ENCODE results near the gene ERAS. TPM values are rescaled to one million over a fixed set of nuclear protein-coding genes. Genes with fewer than 3 reads are reported as not detected.

The ERAS gene
- total and polyA plus RNA-seq, 3 experiments from 2014 or later: 0.18 TPM; not detected in 2

- Mint-ChIP-seq H3K27me3 (peaks cover 0 to 3% of the 10 kb centered on the region in 2 donors), H3K4me3 (peak overlapping the region; percentile 91 to 98 (median 95)), H3K36me3 (peaks cover 0 to 35% (median 0%) of the 10 kb centered on the region in 3 donors), H3K4me1 (peaks cover 13 to 23% (median 15%) of the 10 kb centered on the region in 3 donors), H3K27ac (peak overlapping the region; percentile 92 to 100 (median 98)), H3K9me3 (no peaks in the 10 kb centered on the region)
- Histone ChIP-seq H3K9me3 (ENCODE audit: low read length) (no peaks in the 10 kb centered on the region), H3K27me3 (ENCODE audit: insufficient read depth, low read length, poor library complexity, severe bottlenecking) (no peaks in the 10 kb centered on the region), H3K36me3 (ENCODE audit: insufficient read depth, low read length) (no peaks in the 10 kb centered on the region), H3K4me1 (ENCODE audit: insufficient read depth, low read length) (peaks cover 5% of the 10 kb centered on the region), H3K27ac (ENCODE audit: low read depth, low read length) (peak overlapping the region; percentile 94), H3K4me3 (ENCODE audit: low read length) (peak overlapping the region; percentile 74)
- ChIA-PET CTCF (interaction anchor here (0.9 to 1.8 kb wide), 3 partner anchors 65 to 154 kb away, joined by 3 to 6 read pairs (median 5); partner anchors contain the start of genes PQBP1 and TIMM17B), POLR2A (interaction anchor here (0.6 to 1.9 kb wide), 10 partner anchors 19 to 1117 kb away, joined by 3 to 9 read pairs (median 4); partner anchors contain the start of genes GRIPAP1, PQBP1, SUV39H1 and TIMM17B)
- DNase-seq: peak in 2 of 5 donors; percentile 31 to 62
Measured at GRCh38 chrX:48802089-48802904, 24.0 kb upstream of the ERAS start.

- H3K27ac ChIP-seq (ENCODE audit: low read depth, low read length): peak overlapping the region; percentile 94
- H3K27me3 ChIP-seq (ENCODE audit: insufficient read depth, low read length, poor library complexity, severe bottlenecking): no peaks in the 10 kb centered on the region
- CTCF ChIA-PET: no interaction called here
- POLR2A ChIA-PET: interaction anchor here (0.6 kb wide), 1 partner anchor 18 kb away, joined by 4 read pairs; no protein-coding TSS in a partner anchor
- peak overlapping the region; percentile 74 for H3K4me3 ChIP-seq (ENCODE audit: low read length)
- Mint-ChIP-seq H3K9me3 (no peaks in the 10 kb centered on the region), H3K27ac (peak overlapping the region in 6 of 8 donors; percentile 63 to 100 (median 99)), H3K36me3 (peaks cover 0 to 35% (median 0%) of the 10 kb centered on the region in 3 donors), H3K4me1 (peaks cover 13 to 23% (median 15%) of the 10 kb centered on the region in 3 donors), H3K4me3 (peak overlapping the region; percentile 45 to 97 (median 94)), H3K27me3 (peaks cover 0 to 3% of the 10 kb centered on the region in 2 donors)
- no peaks in the 10 kb centered on the region for H3K9me3 ChIP-seq (ENCODE audit: low read length)
- DNase-seq: no peak
- peaks cover 5% of the 10 kb centered on the region for H3K4me1 ChIP-seq (ENCODE audit: insufficient read depth, low read length)
- no peaks in the 10 kb centered on the region for H3K36me3 ChIP-seq (ENCODE audit: insufficient read depth, low read length)
Measured at GRCh38 chrX:48802905-48803200, 23.5 kb upstream of the ERAS start.

DNA sequence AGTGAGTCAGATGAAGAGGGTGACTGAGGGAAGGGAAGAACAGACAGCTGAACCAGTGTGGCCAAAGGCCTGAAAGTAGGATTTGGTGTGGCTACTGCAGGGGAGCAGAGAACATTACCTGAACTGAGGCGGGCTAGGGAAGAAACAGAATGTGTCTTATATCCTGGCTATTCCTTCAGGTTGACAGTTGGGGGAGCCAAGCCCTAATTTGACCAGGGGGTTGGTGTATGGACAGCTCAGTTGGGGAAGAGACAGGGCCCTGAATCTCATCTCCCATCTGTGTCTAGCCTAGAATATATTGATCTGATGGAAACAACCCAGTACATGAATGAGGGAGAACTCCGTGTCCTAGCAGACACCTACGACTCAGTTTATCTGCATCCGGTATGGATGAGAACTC, 20.2 kb upstream of the ERAS start:
- H3K27ac ChIP-seq (ENCODE audit: low read depth, low read length): no peak overlapping the region
- no peak overlapping the region for H3K4me3 ChIP-seq (ENCODE audit: low read length)
- H3K36me3 ChIP-seq (ENCODE audit: insufficient read depth, low read length): no peaks in the 10 kb centered on the region
- Mint-ChIP-seq H3K4me3 (no peak overlapping the region), H3K36me3 (peaks cover 0 to 40% (median 0%) of the 10 kb centered on the region in 3 donors), H3K27ac (peak overlapping the region in 2 of 8 donors; percentile 29 to 39), H3K27me3 (peaks cover 0 to 1% of the 10 kb centered on the region in 2 donors), H3K9me3 (no peaks in the 10 kb centered on the region), H3K4me1 (peaks cover 7 to 15% (median 10%) of the 10 kb centered on the region in 3 donors)
- CTCF ChIA-PET: no interaction called here
- POLR2A ChIA-PET: no interaction called here
- H3K27me3 ChIP-seq (ENCODE audit: insufficient read depth, low read length, poor library complexity, severe bottlenecking): no peaks in the 10 kb centered on the region
- H3K4me1 ChIP-seq (ENCODE audit: insufficient read depth, low read length): no peaks in the 10 kb centered on the region
- no peaks in the 10 kb centered on the region for H3K9me3 ChIP-seq (ENCODE audit: low read length)
- DNase-seq: no peak

GRCh38 chrX:48813644-48814043, 12.7 kb upstream of the ERAS start:
- Histone ChIP-seq H3K36me3 (ENCODE audit: insufficient read depth, low read length) (no peaks in the 10 kb centered on the region), H3K4me1 (ENCODE audit: insufficient read depth, low read length) (no peaks in the 10 kb centered on the region), H3K27me3 (ENCODE audit: insufficient read depth, low read length, poor library complexity, severe bottlenecking) (no peaks in the 10 kb centered on the region), H3K27ac (ENCODE audit: low read depth, low read length) (no peak overlapping the region), H3K9me3 (ENCODE audit: low read length) (no peaks in the 10 kb centered on the region), H3K4me3 (ENCODE audit: low read length) (no peak overlapping the region)
- DNase-seq: no peak
- CTCF ChIA-PET: no interaction called here
- Mint-ChIP-seq H3K4me1 (no peaks in the 10 kb centered on the region), H3K27me3 (peaks cover 0 to 7% of the 10 kb centered on the region in 2 donors), H3K9me3 (no peaks in the 10 kb centered on the region), H3K4me3 (no peak overlapping the region), H3K27ac (no peak overlapping the region), H3K36me3 (peaks cover 0 to 51% (median 4%) of the 10 kb centered on the region in 3 donors)
- POLR2A ChIA-PET: no interaction called here

- Mint-ChIP-seq H3K36me3 (peaks cover 0 to 58% (median 4%) of the 10 kb centered on the region in 3 donors), H3K27me3 (peaks cover 0 to 7% of the 10 kb centered on the region in 2 donors), H3K9me3 (no peaks in the 10 kb centered on the region), H3K4me1 (no peaks in the 10 kb centered on the region), H3K27ac (no peak overlapping the region), H3K4me3 (no peak overlapping the region)
- ChIA-PET POLR2A (no interaction called here), CTCF (no interaction called here)
- DNase-seq: no peak
- Histone ChIP-seq H3K27ac (ENCODE audit: low read depth, low read length) (no peak overlapping the region), H3K4me3 (ENCODE audit: low read length) (no peak overlapping the region), H3K4me1 (ENCODE audit: insufficient read depth, low read length) (no peaks in the 10 kb centered on the region), H3K9me3 (ENCODE audit: low read length) (no peaks in the 10 kb centered on the region), H3K27me3 (ENCODE audit: insufficient read depth, low read length, poor library complexity, severe bottlenecking) (no peaks in the 10 kb centered on the region), H3K36me3 (ENCODE audit: insufficient read depth, low read length) (no peaks in the 10 kb centered on the region)
Measured at GRCh38 chrX:48814722-48815121, 11.6 kb upstream of the ERAS start.

DNA sequence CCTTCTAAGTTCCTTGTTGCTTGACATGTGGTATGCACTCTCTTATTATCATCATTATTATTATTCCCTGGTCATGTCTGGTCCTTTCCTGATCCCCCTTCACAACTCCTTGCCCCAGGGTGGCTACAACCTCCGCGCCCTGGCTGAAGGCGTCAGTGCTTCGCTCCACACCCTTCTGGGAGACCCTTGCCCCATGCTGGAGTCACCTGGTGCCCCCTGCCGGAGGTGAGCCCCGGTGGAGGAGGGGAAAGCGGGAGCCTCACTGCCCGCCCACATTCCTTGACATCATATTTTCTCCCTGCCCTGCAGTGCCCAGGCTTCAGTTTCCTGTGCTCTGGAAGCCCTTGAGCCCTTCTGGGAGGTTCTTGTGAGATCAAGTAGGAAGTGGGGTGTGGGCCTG, 11.0 kb upstream of the ERAS start:
- Histone ChIP-seq H3K9me3 (ENCODE audit: low read length) (no peaks in the 10 kb centered on the region), H3K27ac (ENCODE audit: low read depth, low read length) (no peak overlapping the region), H3K27me3 (ENCODE audit: insufficient read depth, low read length, poor library complexity, severe bottlenecking) (no peaks in the 10 kb centered on the region), H3K4me1 (ENCODE audit: insufficient read depth, low read length) (no peaks in the 10 kb centered on the region), H3K36me3 (ENCODE audit: insufficient read depth, low read length) (no peaks in the 10 kb centered on the region), H3K4me3 (ENCODE audit: low read length) (no peak overlapping the region)
- Mint-ChIP-seq H3K36me3 (peaks cover 0 to 59% (median 4%) of the 10 kb centered on the region in 3 donors), H3K27ac (no peak overlapping the region), H3K4me1 (no peaks in the 10 kb centered on the region), H3K27me3 (peaks cover 0 to 7% of the 10 kb centered on the region in 2 donors), H3K4me3 (no peak overlapping the region), H3K9me3 (no peaks in the 10 kb centered on the region)
- ChIA-PET CTCF (no interaction called here), POLR2A (no interaction called here)
- no peak for DNase-seq

DNA sequence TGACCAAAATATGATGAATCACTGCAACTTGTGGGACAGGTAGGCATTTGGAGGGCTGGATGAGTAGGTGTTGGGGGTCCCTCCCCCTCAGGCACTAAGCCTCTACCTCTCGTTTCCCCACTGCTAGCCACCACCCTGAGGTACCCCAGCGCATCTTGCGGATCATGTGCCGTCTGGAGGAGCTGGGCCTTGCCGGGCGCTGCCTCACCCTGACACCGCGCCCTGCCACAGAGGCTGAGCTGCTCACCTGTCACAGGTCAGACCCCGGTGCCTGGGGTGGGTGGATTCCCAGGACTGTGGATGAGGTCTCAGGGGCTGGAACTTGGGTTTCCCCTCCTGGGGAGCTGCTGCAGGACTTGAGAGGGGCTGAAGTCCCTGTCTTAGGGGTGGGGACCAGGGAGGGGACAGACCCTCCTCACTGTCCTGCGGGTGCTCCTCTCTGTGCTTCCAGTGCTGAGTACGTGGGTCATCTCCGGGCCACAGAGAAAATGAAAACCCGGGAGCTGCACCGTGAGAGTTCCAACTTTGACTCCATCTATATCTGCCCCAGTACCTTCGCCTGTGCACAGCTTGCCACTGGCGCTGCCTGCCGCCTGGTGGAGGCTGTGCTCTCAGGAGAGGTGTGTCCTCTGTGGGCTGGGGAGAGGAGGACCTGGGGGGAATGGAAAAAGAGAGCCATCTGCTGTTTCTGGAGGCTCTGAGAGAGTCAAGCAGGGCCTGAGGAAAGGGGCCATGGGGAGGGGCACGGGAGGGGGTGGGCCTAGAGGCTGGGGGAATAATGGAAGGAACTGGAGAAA, 10.1 kb upstream of the ERAS start:
- Mint-ChIP-seq H3K9me3 (no peaks in the 10 kb centered on the region), H3K27me3 (peaks cover 0 to 7% of the 10 kb centered on the region in 2 donors), H3K4me3 (no peak overlapping the region), H3K27ac (peak overlapping the region in 1 of 8 donors; percentile 19), H3K4me1 (no peaks in the 10 kb centered on the region), H3K36me3 (peaks cover 0 to 56% (median 4%) of the 10 kb centered on the region in 3 donors)
- ChIA-PET CTCF (no interaction called here), POLR2A (interaction anchor here (0.6 kb wide), 1 partner anchor 108 kb away, joined by 5 read pairs; no protein-coding TSS in a partner anchor)
- H3K36me3 ChIP-seq (ENCODE audit: insufficient read depth, low read length): no peaks in the 10 kb centered on the region
- no peaks in the 10 kb centered on the region for H3K27me3 ChIP-seq (ENCODE audit: insufficient read depth, low read length, poor library complexity, severe bottlenecking)
- DNase-seq: no peak
- no peaks in the 10 kb centered on the region for H3K4me1 ChIP-seq (ENCODE audit: insufficient read depth, low read length)
- no peak overlapping the region for H3K4me3 ChIP-seq (ENCODE audit: low read length)
- H3K9me3 ChIP-seq (ENCODE audit: low read length): no peaks in the 10 kb centered on the region
- H3K27ac ChIP-seq (ENCODE audit: low read depth, low read length): no peak overlapping the region

GRCh38 chrX:48818098-48818497, 8.2 kb upstream of the ERAS start:
- Mint-ChIP-seq H3K27ac (no peak overlapping the region), H3K27me3 (peaks cover 0 to 4% of the 10 kb centered on the region in 2 donors), H3K4me3 (no peak overlapping the region), H3K4me1 (no peaks in the 10 kb centered on the region), H3K36me3 (peaks cover 3 to 51% (median 4%) of the 10 kb centered on the region in 3 donors), H3K9me3 (no peaks in the 10 kb centered on the region)
- Histone ChIP-seq H3K27me3 (ENCODE audit: insufficient read depth, low read length, poor library complexity, severe bottlenecking) (no peaks in the 10 kb centered on the region), H3K9me3 (ENCODE audit: low read length) (no peaks in the 10 kb centered on the region), H3K36me3 (ENCODE audit: insufficient read depth, low read length) (no peaks in the 10 kb centered on the region), H3K4me3 (ENCODE audit: low read length) (no peak overlapping the region), H3K27ac (ENCODE audit: low read depth, low read length) (no peak overlapping the region), H3K4me1 (ENCODE audit: insufficient read depth, low read length) (no peaks in the 10 kb centered on the region)
- CTCF ChIA-PET: interaction anchor here (1.3 kb wide), 1 partner anchor 7 kb away, joined by 4 read pairs; no protein-coding TSS in a partner anchor
- POLR2A ChIA-PET: no interaction called here
- DNase-seq: no peak
